SK-N-SH treated with all-trans-retinoic acid at 6 μM for 48 hours (cell line): Measurements from ENCODE around the gene ITGBL1.

Experiments used
- ARNTL ChIP-seq: fragments of 450-650 bp; formaldehyde crosslinking; IDR thresholded peaks from 2 replicates; pipeline ENCODE4 v1.5.0; 2020; ENCODE audit warnings: low read depth, mild to moderate bottlenecking, moderate library complexity, borderline replicate concordance
- BACH2 ChIP-seq: fragments of 250-450 bp; sonication (Bioruptor Pico); IDR thresholded peaks from 2 replicates; pipeline ENCODE4 v1.9.0; 2021; ENCODE audit warnings: mild to moderate bottlenecking, borderline replicate concordance
- CREB5 ChIP-seq: fragments of 250-450 bp; sonication (Bioruptor Pico); IDR thresholded peaks from 2 replicates; pipeline ENCODE4 v1.5.1; 2020; ENCODE audit warnings: low read depth, mild to moderate bottlenecking, moderate library complexity
- CSRNP3 ChIP-seq: fragments of 250-450 bp; sonication (Bioruptor Pico); IDR thresholded peaks from 2 replicates; pipeline ENCODE4 v1.5.1; 2021; ENCODE audit warnings: mild to moderate bottlenecking, moderate library complexity
- ESRRG ChIP-seq: fragments of 250-450 bp; sonication (Bioruptor Pico); IDR thresholded peaks from 2 replicates; pipeline ENCODE4 v1.6.1; 2021; ENCODE audit warnings: mild to moderate bottlenecking
- GLIS3 ChIP-seq: fragments of 250-450 bp; sonication (Bioruptor Pico); IDR thresholded peaks from 2 replicates; pipeline ENCODE4 v1.5.0; 2020; ENCODE audit warnings: mild to moderate bottlenecking, moderate library complexity
- PATZ1 ChIP-seq: fragments of 250-450 bp; sonication (Bioruptor Pico); IDR thresholded peaks from 2 replicates; pipeline ENCODE4 v1.8.0; 2020; ENCODE audit warnings: mild to moderate bottlenecking, moderate library complexity, borderline replicate concordance
- POU6F1 ChIP-seq: fragments of 250-450 bp; sonication (Bioruptor Pico); IDR thresholded peaks from 2 replicates; pipeline ENCODE4 v1.8.0; 2021; ENCODE audit warnings: low read depth, mild to moderate bottlenecking, moderate library complexity, borderline replicate concordance
- RARB ChIP-seq: fragments of 250-450 bp; sonication (Bioruptor Pico); IDR thresholded peaks from 2 replicates; pipeline ENCODE4 v1.8.0; 2021; ENCODE audit warnings: mild to moderate bottlenecking, moderate library complexity
- TOX ChIP-seq: fragments of 250-450 bp; sonication (Bioruptor Pico); IDR thresholded peaks from 2 replicates; pipeline ENCODE4 v1.8.0; 2021; ENCODE audit warnings: mild to moderate bottlenecking, moderate library complexity, borderline replicate concordance
- TSHZ2 ChIP-seq: fragments of 250-450 bp; sonication (Bioruptor Pico); IDR thresholded peaks from 2 replicates; pipeline ENCODE4 v1.5.0; 2020; ENCODE audit warnings: mild to moderate bottlenecking, moderate library complexity
- ZC3H10 ChIP-seq: fragments of 250-450 bp; sonication (Bioruptor Pico); IDR thresholded peaks from 2 replicates; pipeline ENCODE4 v1.5.1; 2021; ENCODE audit warnings: mild to moderate bottlenecking, moderate library complexity
- ZFP3 ChIP-seq: fragments of 250-450 bp; sonication (Bioruptor Pico); IDR thresholded peaks from 2 replicates; pipeline ENCODE4 v1.5.0; 2020; ENCODE audit warnings: mild to moderate bottlenecking, moderate library complexity
- ZFP30 ChIP-seq: fragments of 450-650 bp; formaldehyde crosslinking; IDR thresholded peaks from 2 replicates; pipeline ENCODE4 v1.5.0; 2022; ENCODE audit warnings: mild to moderate bottlenecking, moderate library complexity

- TF ChIP-seq CSRNP3 (CRISPR knock-in tag) (no peak), TOX (no peak), ARNTL (CRISPR knock-in tag) (no peak), ZFP3 (CRISPR knock-in tag) (no peak), GLIS3 (no peak), TSHZ2 (no peak), ESRRG (CRISPR knock-in tag) (no peak), POU6F1 (CRISPR knock-in tag) (no peak), PATZ1 (no peak), CREB5 (CRISPR knock-in tag) (no peak), ZFP30 (CRISPR knock-in tag) (no peak), ZC3H10 (no peak), RARB (CRISPR knock-in tag) (no peak), BACH2 (CRISPR knock-in tag) (no peak)
Measured at GRCh38 chr13:101452519-101453485, at the start of gene ITGBL1.
